ENCODE measurements around the gene PRND. TPM values are rescaled to one million over a fixed set of nuclear protein-coding genes. Genes with fewer than 3 reads are reported as not detected.
"Not testable (repeated sequence)": the region's sequence is repeated elsewhere in the genome, so short reads cannot be mapped to it uniquely, and the experiment has no call there.

Gene PRND
- total and polyA plus RNA-seq, 2 donors (not counting 1 experiment from before 2014, with no cell fraction given): 0.03 TPM; not detected in 1

- Mint-ChIP-seq H3K4me3 (no peak overlapping the region), H3K27me3 (no peaks in the 10 kb centered on the region), H3K27ac (no peak overlapping the region), H3K4me1 (peaks cover 50% of the 10 kb centered on the region), H3K9me3 (ENCODE audit: insufficient read depth) (no peaks in the 10 kb centered on the region)
- Histone ChIP-seq H3K4me3 (ENCODE audit: control extremely low read depth in 1 of 5, extremely low read depth in 1 of 5, insufficient read depth in 1 of 5, low read depth in 2 of 5, low read length in 4 of 5) (no peak overlapping the region), H4K20me1 (ENCODE audit: control insufficient read depth, insufficient read depth, low read length, poor library complexity, severe bottlenecking) (no peaks in the 10 kb centered on the region), H3K27ac (ENCODE audit: low read length in 2 of 2) (no peak overlapping the region), H3K9ac (ENCODE audit: low read length) (no peak overlapping the region), H3K9me3 (ENCODE audit: control extremely low read depth in 1 of 3, control insufficient read depth in 2 of 3, insufficient read depth in 1 of 3, low read length in 2 of 3) (peaks cover 0 to 7% (median 0%) of the 10 kb centered on the region in 3 donors), H3K36me3 (replicated peaks in 1 of 2; ENCODE audit: control extremely low read depth in 1 of 2, control insufficient read depth in 1 of 2, extremely low read depth in 1 of 2, insufficient read depth in 2 of 2, low read length in 1 of 2) (no peaks in the 10 kb centered on the region), H2AFZ (ENCODE audit: insufficient read depth, low read depth, low read length, poor library complexity, severe bottlenecking) (peak overlapping the region; percentile 29), H3K27me3 (replicated peaks in 1 of 4; ENCODE audit: control extremely low read depth in 1 of 4, control insufficient read depth in 3 of 4, insufficient read depth in 4 of 4, low read length in 3 of 4) (no peaks in the 10 kb centered on the region), H3K79me2 (ENCODE audit: control insufficient read depth, insufficient read depth, low read length) (no peaks in the 10 kb centered on the region), H3K4me1 (ENCODE audit: control insufficient read depth in 2 of 2, insufficient read depth in 2 of 2, low read length in 2 of 2) (peaks cover 37% of the 10 kb centered on the region in 2 donors), H3K4me2 (replicated peaks; ENCODE audit: low read depth, low read length, poor library complexity, severe bottlenecking) (no peak overlapping the region)
- 100% methylated on average over 3 of the region's 5 CpGs for WGBS (ENCODE audit: insufficient coverage)
- CTCF ChIA-PET: interaction anchor here (0.7 to 12.4 kb wide), 4 partner anchors 90 to 115 kb away, joined by 3 to 145 read pairs (median 33); no protein-coding TSS in a partner anchor
- TF ChIP-seq EZH2 (IDR thresholded peaks at IDR 0.05; ENCODE audit: borderline replicate concordance, insufficient read depth, low read depth, low read length, poor library complexity, severe bottlenecking) (no peak), CTCF (IDR thresholded peaks at IDR 0.05) (no peak)
- DNase-seq (no peak), ATAC-seq (ENCODE audit: low read depth) (no peak)
- intact Hi-C loops (cut with micrococcal nuclease): no loop called here
- POLR2A ChIA-PET: no interaction called here
Observed at GRCh38 chr20:4722571-4722970, 862 bp downstream of the PRND start.

GRCh38 chr20:4722993-4723392, 1.3 kb downstream of the PRND start:
- no peaks in the 10 kb centered on the region for H3K27me3 Mint-ChIP-seq
- no peak overlapping the region for H3K4me3 ChIP-seq (ENCODE audit: control extremely low read depth in 1 of 5, extremely low read depth in 1 of 5, insufficient read depth in 1 of 5, low read depth in 2 of 5, low read length in 4 of 5)
- 93% methylated on average over 3 of the region's 4 CpGs for WGBS (ENCODE audit: insufficient coverage)
- POLR2A ChIA-PET: no interaction called here
- peaks cover 0 to 7% (median 0%) of the 10 kb centered on the region in 3 donors for H3K9me3 ChIP-seq (ENCODE audit: control extremely low read depth in 1 of 3, control insufficient read depth in 2 of 3, insufficient read depth in 1 of 3, low read length in 2 of 3)
- H3K4me2 ChIP-seq (replicated peaks; ENCODE audit: low read depth, low read length, poor library complexity, severe bottlenecking): no peak overlapping the region
- no peak for DNase-seq
- no peaks in the 10 kb centered on the region for H3K9me3 Mint-ChIP-seq (ENCODE audit: insufficient read depth)
- no peaks in the 10 kb centered on the region for H3K36me3 ChIP-seq (replicated peaks in 1 of 2; ENCODE audit: control extremely low read depth in 1 of 2, control insufficient read depth in 1 of 2, extremely low read depth in 1 of 2, insufficient read depth in 2 of 2, low read length in 1 of 2)
- no peak overlapping the region for H3K4me3 Mint-ChIP-seq
- no peak for TF ChIP-seq CTCF (IDR thresholded peaks at IDR 0.05)
- no peak for TF ChIP-seq EZH2 (IDR thresholded peaks at IDR 0.05; ENCODE audit: borderline replicate concordance, insufficient read depth, low read depth, low read length, poor library complexity, severe bottlenecking)
- H3K79me2 ChIP-seq (ENCODE audit: control insufficient read depth, insufficient read depth, low read length): no peaks in the 10 kb centered on the region
- H3K9ac ChIP-seq (ENCODE audit: low read length): no peak overlapping the region
- intact Hi-C loops (cut with micrococcal nuclease): no loop called here
- ATAC-seq (ENCODE audit: low read depth): no peak
- H2AFZ ChIP-seq (ENCODE audit: insufficient read depth, low read depth, low read length, poor library complexity, severe bottlenecking): no peak overlapping the region
- H3K4me1 Mint-ChIP-seq: peaks cover 46% of the 10 kb centered on the region
- CTCF ChIA-PET: interaction anchor here (0.7 to 12.4 kb wide), 4 partner anchors 90 to 115 kb away, joined by 3 to 145 read pairs (median 33); no protein-coding TSS in a partner anchor
- no peak overlapping the region for H3K27ac ChIP-seq (ENCODE audit: low read length in 2 of 2)
- peaks cover 37% of the 10 kb centered on the region in 2 donors for H3K4me1 ChIP-seq (ENCODE audit: control insufficient read depth in 2 of 2, insufficient read depth in 2 of 2, low read length in 2 of 2)
- H3K27ac Mint-ChIP-seq: no peak overlapping the region
- H3K27me3 ChIP-seq (replicated peaks in 1 of 4; ENCODE audit: control extremely low read depth in 1 of 4, control insufficient read depth in 3 of 4, insufficient read depth in 4 of 4, low read length in 3 of 4): no peaks in the 10 kb centered on the region
- H4K20me1 ChIP-seq (ENCODE audit: control insufficient read depth, insufficient read depth, low read length, poor library complexity, severe bottlenecking): no peaks in the 10 kb centered on the region

GRCh38 chr20:4723553-4723952, 1.8 kb downstream of the PRND start:
- H3K27me3 Mint-ChIP-seq; H3K9ac ChIP-seq (ENCODE audit: low read length); H3K27ac Mint-ChIP-seq; H3K9me3 ChIP-seq (ENCODE audit: control extremely low read depth in 1 of 3, control insufficient read depth in 2 of 3, insufficient read depth in 1 of 3, low read length in 2 of 3); intact Hi-C loops (cut with micrococcal nuclease); H3K27me3 ChIP-seq (replicated peaks in 1 of 4; ENCODE audit: control extremely low read depth in 1 of 4, control insufficient read depth in 3 of 4, insufficient read depth in 4 of 4, low read length in 3 of 4); DNase-seq; POLR2A ChIA-PET; H3K79me2 ChIP-seq (ENCODE audit: control insufficient read depth, insufficient read depth, low read length); H3K9me3 Mint-ChIP-seq (ENCODE audit: insufficient read depth); H3K4me3 ChIP-seq (ENCODE audit: control extremely low read depth in 1 of 5, extremely low read depth in 1 of 5, insufficient read depth in 1 of 5, low read depth in 2 of 5, low read length in 4 of 5); ATAC-seq (ENCODE audit: low read depth); H4K20me1 ChIP-seq (ENCODE audit: control insufficient read depth, insufficient read depth, low read length, poor library complexity, severe bottlenecking); H3K4me3 Mint-ChIP-seq; H3K36me3 ChIP-seq (replicated peaks in 1 of 2; ENCODE audit: control extremely low read depth in 1 of 2, control insufficient read depth in 1 of 2, extremely low read depth in 1 of 2, insufficient read depth in 2 of 2, low read length in 1 of 2); H2AFZ ChIP-seq (ENCODE audit: insufficient read depth, low read depth, low read length, poor library complexity, severe bottlenecking); H3K27ac ChIP-seq (ENCODE audit: low read length in 2 of 2); H3K4me2 ChIP-seq (replicated peaks; ENCODE audit: low read depth, low read length, poor library complexity, severe bottlenecking): not testable (repeated sequence)
- 93% methylated on average over 4 of the region's 4 CpGs for WGBS (ENCODE audit: insufficient coverage)
- peaks cover 37% of the 10 kb centered on the region in 2 donors for H3K4me1 ChIP-seq (ENCODE audit: control insufficient read depth in 2 of 2, insufficient read depth in 2 of 2, low read length in 2 of 2)
- peaks cover 40% of the 10 kb centered on the region for H3K4me1 Mint-ChIP-seq
- CTCF ChIA-PET: interaction anchor here (1.0 to 12.4 kb wide), 3 partner anchors 91 to 116 kb away, joined by 3 to 145 read pairs (median 63); no protein-coding TSS in a partner anchor
